Mesodermal cell (in vitro differentiated cells): ENCODE results near the gene COL6A3.

Experiments
- H3K27ac ChIP-seq: 2 replicates; pipeline ENCODE4 v1.7.0; 2013; ENCODE audit warnings: mild to moderate bottlenecking, low read depth, low read length, moderate library complexity; ENCODE audit not compliant: severe bottlenecking
- H3K36me3 ChIP-seq: 2 replicates; pipeline ENCODE4 v1.7.1; 2013; ENCODE audit warnings: mild to moderate bottlenecking, low read length, moderate library complexity; ENCODE audit not compliant: control insufficient read depth, insufficient read depth
- H3K4me1 ChIP-seq: one replicate; pipeline ENCODE4 v1.7.1; 2013; ENCODE audit warnings: mild to moderate bottlenecking, low read length; ENCODE audit not compliant: insufficient read depth, control insufficient read depth, poor library complexity, severe bottlenecking
- H3K4me3 ChIP-seq: 2 replicates; pipeline ENCODE4 v1.7.0; 2013; ENCODE audit warnings: low read length, control low read depth, mild to moderate bottlenecking; ENCODE audit not compliant: insufficient read depth, poor library complexity, severe bottlenecking; ENCODE audit errors: extremely low read depth
- H3K9me3 ChIP-seq: 2 replicates; pipeline ENCODE4 v1.7.1; 2013; ENCODE audit warnings: mild to moderate bottlenecking, low read length, moderate library complexity; ENCODE audit not compliant: control insufficient read depth
- WGBS, 2 experiments: methylation state at CpG; one replicate each; pipeline ENCODE4 v1.1.5; 2013; ENCODE audit warnings: missing lambda C conversion rate in 2 of 2; ENCODE audit not compliant: insufficient coverage in 2 of 2; 5-methylcytosine and 5-hydroxymethylcytosine counted together

COL6A3 gene

DNA sequence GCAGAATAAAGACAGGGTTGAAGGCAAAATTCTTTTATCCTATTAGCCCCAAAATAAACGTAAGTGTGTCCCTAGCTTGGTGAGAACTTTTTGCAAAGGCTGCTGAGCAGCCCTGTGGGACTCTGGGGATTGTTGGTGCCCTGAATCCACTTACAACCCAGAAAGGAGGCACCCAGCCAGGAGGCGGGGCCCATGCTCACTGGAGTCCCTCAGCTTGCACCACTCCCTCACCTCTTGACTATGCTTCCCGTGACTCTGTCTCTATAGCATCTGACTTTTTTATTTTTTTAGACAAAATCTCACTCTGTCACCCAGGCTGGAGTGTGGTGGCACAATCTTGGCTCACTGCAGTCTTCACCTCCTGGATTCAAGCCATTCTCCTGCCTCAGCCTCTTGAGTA lies 15.8 kb upstream of the COL6A3 start:
- H3K9me3 ChIP-seq, result peaks cover 5% of the 10 kb centered on the region
- H3K4me3 ChIP-seq, result no peak overlapping the region
- no peak overlapping the region for H3K27ac ChIP-seq
- peaks cover 39% of the 10 kb centered on the region for H3K4me1 ChIP-seq
- H3K36me3 ChIP-seq, result no peaks in the 10 kb centered on the region
- 89 to 90% methylated on average over 2 to 3 of the region's 3 CpGs for WGBS, 2 experiments

GRCh38 chr2:237427769-237428506 lies 14.0 kb upstream of the COL6A3 start:
- no peak overlapping the region for H3K4me3 ChIP-seq
- H3K27ac ChIP-seq, result no peak overlapping the region
- H3K4me1 ChIP-seq, result peaks cover 34% of the 10 kb centered on the region
- WGBS, 2 experiments, result 95 to 100% methylated on average over 2 to 4 of the region's 5 CpGs
- H3K36me3 ChIP-seq, result no peaks in the 10 kb centered on the region
- H3K9me3 ChIP-seq, result peaks cover 5% of the 10 kb centered on the region

GRCh38 chr2:237426517-237426916 lies 12.6 kb upstream of the COL6A3 start:
- no peak overlapping the region for H3K27ac ChIP-seq
- no peak overlapping the region for H3K4me3 ChIP-seq
- peaks cover 5% of the 10 kb centered on the region for H3K9me3 ChIP-seq
- peaks cover 29% of the 10 kb centered on the region for H3K4me1 ChIP-seq
- 100% methylated on average over 1 of the region's 1 CpG for WGBS, 2 experiments
- no peaks in the 10 kb centered on the region for H3K36me3 ChIP-seq

DNA sequence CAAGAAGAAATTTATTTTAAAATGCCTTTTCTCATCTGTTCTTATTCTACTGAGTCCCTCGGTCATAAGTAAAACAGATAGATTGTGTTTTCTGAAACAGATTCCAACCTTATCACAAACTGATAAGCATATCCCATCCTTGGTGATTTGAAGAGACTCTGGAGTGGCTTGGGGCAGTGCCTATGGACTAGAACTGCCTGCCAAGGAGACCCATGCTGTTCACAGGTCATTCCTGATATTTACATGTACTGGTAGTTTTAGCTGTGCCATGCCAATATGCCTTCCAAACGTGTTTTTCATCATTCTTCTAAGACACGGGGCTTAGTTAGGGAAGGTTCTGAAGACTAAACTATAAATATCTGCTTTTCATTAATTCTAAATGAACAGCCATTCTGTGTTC lies 11.4 kb upstream of the COL6A3 start:
- 80% methylated on average over 1 of the region's 3 CpGs; no CpG with 5 or more reads in 1 of the 2 experiments for WGBS, 2 experiments
- Histone ChIP-seq H3K27ac (no peak overlapping the region), H3K4me3 (no peak overlapping the region), H3K9me3 (no peaks in the 10 kb centered on the region), H3K4me1 (peaks cover 29% of the 10 kb centered on the region), H3K36me3 (no peaks in the 10 kb centered on the region)

DNA sequence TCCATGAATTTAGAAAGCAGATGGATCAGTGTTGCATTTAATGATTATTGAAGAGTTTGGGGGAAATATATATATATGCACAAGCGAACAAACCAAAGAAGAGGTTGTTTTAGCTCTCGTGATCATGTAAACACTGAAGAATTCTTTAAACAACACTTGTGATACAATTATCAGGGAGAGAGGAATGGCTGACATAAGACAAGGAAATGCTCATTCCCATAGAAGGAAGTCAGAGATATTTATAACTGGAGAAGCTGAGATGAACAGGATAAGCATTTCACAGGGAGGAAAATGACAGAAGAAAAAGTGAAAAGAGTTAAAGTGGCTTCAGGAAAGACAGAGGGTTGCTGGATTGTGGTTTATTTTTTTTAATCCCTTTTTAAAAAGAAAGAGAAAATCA lies 10.6 kb upstream of the COL6A3 start:
- Histone ChIP-seq H3K9me3 (no peaks in the 10 kb centered on the region), H3K27ac (peak overlapping the region; percentile 17), H3K4me3 (no peak overlapping the region), H3K36me3 (no peaks in the 10 kb centered on the region), H3K4me1 (peaks cover 29% of the 10 kb centered on the region)
- WGBS, 2 experiments, result 100% methylated on average over 1 of the region's 2 CpGs; no CpG with 5 or more reads in 1 of the 2 experiments

- Histone ChIP-seq H3K27ac (peak overlapping the region; percentile 17), H3K4me3 (no peak overlapping the region), H3K9me3 (no peaks in the 10 kb centered on the region), H3K36me3 (no peaks in the 10 kb centered on the region), H3K4me1 (peaks cover 29% of the 10 kb centered on the region)
- WGBS, 2 experiments, result no CpG with 5 or more reads among the region's 2 CpGs
These were observed 9.9 kb upstream of the COL6A3 start for GRCh38 chr2:237423891-237424290.

GRCh38 chr2:237422309-237422708 lies 8.3 kb upstream of the COL6A3 start:
- no peak overlapping the region for H3K4me3 ChIP-seq
- WGBS, 2 experiments, result 89 to 90% methylated on average over 8 of the region's 10 CpGs
- no peaks in the 10 kb centered on the region for H3K36me3 ChIP-seq
- peaks cover 29% of the 10 kb centered on the region for H3K4me1 ChIP-seq
- no peaks in the 10 kb centered on the region for H3K9me3 ChIP-seq
- H3K27ac ChIP-seq, result no peak overlapping the region

- peak overlapping the region; percentile 48 for H3K27ac ChIP-seq
- H3K36me3 ChIP-seq, result no peaks in the 10 kb centered on the region
- no peaks in the 10 kb centered on the region for H3K9me3 ChIP-seq
- 29 to 30% methylated on average over 16 to 18 of the region's 23 CpGs for WGBS, 2 experiments
- peaks cover 29% of the 10 kb centered on the region for H3K4me1 ChIP-seq
- H3K4me3 ChIP-seq, result no peak overlapping the region
These were observed 7.7 kb upstream of the COL6A3 start for GRCh38 chr2:237421542-237422116.

- Histone ChIP-seq H3K36me3 (no peaks in the 10 kb centered on the region), H3K4me1 (peaks cover 7% of the 10 kb centered on the region), H3K4me3 (no peak overlapping the region), H3K9me3 (no peaks in the 10 kb centered on the region), H3K27ac (no peak overlapping the region)
- 92 to 93% methylated on average over 2 to 3 of the region's 3 CpGs for WGBS, 2 experiments
These were observed 4.3 kb upstream of the COL6A3 start for GRCh38 chr2:237418300-237418699.

- no peaks in the 10 kb centered on the region for H3K9me3 ChIP-seq
- H3K4me1 ChIP-seq, result peaks cover 29% of the 10 kb centered on the region
- peak overlapping the region; percentile 35 for H3K4me3 ChIP-seq
- 93 to 97% methylated on average over 25 of the region's 25 CpGs for WGBS, 2 experiments
- H3K27ac ChIP-seq, result no peak overlapping the region
- no peaks in the 10 kb centered on the region for H3K36me3 ChIP-seq
These were observed 782 bp downstream of the COL6A3 start for GRCh38 chr2:237412988-237413776.
